KMS-11 (cell line): ENCODE results near the gene SLC38A10.

Experiments
- H2AFZ ChIP-seq: fragments of 200-600 bp; sonication (generic); 2 replicates; pipeline ENCODE4 v1.6.1; 2016; ENCODE audit warnings: antibody characterized with exemption, mixed run types, low read depth
- H3K27ac ChIP-seq: fragments of 200-600 bp; sonication (generic); 2 replicates; pipeline ENCODE4 v1.6.1; 2016; ENCODE audit warnings: mild to moderate bottlenecking, mixed run types
- H3K27me3 ChIP-seq: fragments of 200-600 bp; sonication (generic); 2 replicates; pipeline ENCODE4 v1.6.1; 2017; ENCODE audit warnings: mild to moderate bottlenecking, low read depth, mixed run types, moderate library complexity; ENCODE audit not compliant: insufficient read depth
- H3K36me3 ChIP-seq: fragments of 200-600 bp; sonication (generic); 2 replicates; pipeline ENCODE4 v1.6.1; 2017; ENCODE audit warnings: mild to moderate bottlenecking, mixed run types; ENCODE audit not compliant: insufficient read depth
- H3K4me1 ChIP-seq: fragments of 200-600 bp; sonication (generic); 2 replicates; pipeline ENCODE4 v1.6.1; 2016; ENCODE audit warnings: mild to moderate bottlenecking, low read depth, mixed run types; ENCODE audit not compliant: poor library complexity, severe bottlenecking
- H3K4me2 ChIP-seq: fragments of 200-600 bp; sonication (generic); 2 replicates; pipeline ENCODE4 v1.7.0; 2016; ENCODE audit warnings: mild to moderate bottlenecking, mixed run types
- H3K4me3 ChIP-seq: fragments of 200-600 bp; sonication (generic); IDR thresholded peaks from 2 replicates; pipeline ENCODE4 v1.6.1; 2017; ENCODE audit warnings: low read depth, low read length, mixed read lengths; ENCODE audit not compliant: insufficient read depth
- H3K79me2 ChIP-seq: fragments of 200-600 bp; sonication (generic); 2 replicates; pipeline ENCODE4 v1.6.1; 2016; ENCODE audit warnings: low read depth, mixed run types; ENCODE audit not compliant: insufficient read depth
- H3K9ac ChIP-seq: fragments of 200-600 bp; sonication (generic); 2 replicates; pipeline ENCODE4 v1.6.1; 2016; ENCODE audit warnings: mild to moderate bottlenecking, mixed run types
- H4K20me1 ChIP-seq: fragments of 200-600 bp; sonication (generic); 2 replicates; pipeline ENCODE4 v1.6.1; 2016; ENCODE audit warnings: mild to moderate bottlenecking, mixed run types; ENCODE audit not compliant: insufficient read depth
- CTCF ChIP-seq: fragments of 200-600 bp; sonication (generic); conservative IDR thresholded peaks from 2 replicates; pipeline ENCODE4 v1.6.1; 2017; ENCODE audit warnings: low read depth, mild to moderate bottlenecking, antibody characterized with exemption, low read length, moderate library complexity, mixed read lengths

SLC38A10 gene

GRCh38 chr17:81197409-81197795 is 97.7 kb downstream of the SLC38A10 start:
- no peak for TF ChIP-seq CTCF
- no peaks in the 10 kb centered on the region for H3K27me3 ChIP-seq
- H3K4me1 ChIP-seq = no peaks in the 10 kb centered on the region
- no peak overlapping the region for H2AFZ ChIP-seq
- no peak overlapping the region for H3K27ac ChIP-seq
- no peaks in the 10 kb centered on the region for H4K20me1 ChIP-seq
- H3K4me2 ChIP-seq = no peak overlapping the region
- H3K79me2 ChIP-seq = no peaks in the 10 kb centered on the region
- H3K9ac ChIP-seq = no peak overlapping the region
- no peaks in the 10 kb centered on the region for H3K36me3 ChIP-seq
- no peak overlapping the region for H3K4me3 ChIP-seq

- Histone ChIP-seq H3K9ac (no peak overlapping the region), H4K20me1 (no peaks in the 10 kb centered on the region), H3K36me3 (no peaks in the 10 kb centered on the region), H3K4me2 (no peak overlapping the region), H3K27me3 (no peaks in the 10 kb centered on the region), H3K79me2 (no peaks in the 10 kb centered on the region), H3K4me1 (no peaks in the 10 kb centered on the region), H3K4me3 (no peak overlapping the region), H3K27ac (no peak overlapping the region), H2AFZ (no peak overlapping the region)
- TF ChIP-seq CTCF = no peak
Measured at GRCh38 chr17:81196505-81197408, 98.3 kb downstream of the SLC38A10 start.

- no peak for TF ChIP-seq CTCF
- H3K4me1 ChIP-seq = no peaks in the 10 kb centered on the region
- H3K36me3 ChIP-seq = no peaks in the 10 kb centered on the region
- no peaks in the 10 kb centered on the region for H3K27me3 ChIP-seq
- no peak overlapping the region for H3K27ac ChIP-seq
- no peaks in the 10 kb centered on the region for H3K79me2 ChIP-seq
- no peak overlapping the region for H3K4me2 ChIP-seq
- H3K9ac ChIP-seq = no peak overlapping the region
- no peak overlapping the region for H2AFZ ChIP-seq
- H3K4me3 ChIP-seq = no peak overlapping the region
- no peaks in the 10 kb centered on the region for H4K20me1 ChIP-seq
Measured at GRCh38 chr17:81195941-81196495, 99.1 kb downstream of the SLC38A10 start.
